MM.1S (cell line): ENCODE data around the gene ZNF581.

Experiments
- DNase-seq: peaks from one replicate; pipeline ENCODE4 v3.0.0-alpha.2; 2015
- H2AFZ ChIP-seq: fragments of 300-600 bp; sonication (generic); 2 replicates; pipeline ENCODE4 v1.6.0; 2016; ENCODE audit warnings: antibody characterized with exemption, low read length
- H3F3A ChIP-seq: fragments of 300-600 bp; sonication (generic); 2 replicates; pipeline ENCODE4 v1.6.1; 2016; ENCODE audit warnings: mild to moderate bottlenecking, antibody characterized with exemption, low read length, moderate library complexity, mixed read lengths; ENCODE audit not compliant: insufficient read depth
- H3K27ac ChIP-seq: fragments of 300-600 bp; sonication (generic); 2 replicates; pipeline ENCODE4 v1.5.1; 2016; ENCODE audit warnings: mild to moderate bottlenecking, low read length
- H3K27me3 ChIP-seq: fragments of 300-600 bp; sonication (generic); replicated peaks from 2 replicates; pipeline ENCODE4 v1.6.0; 2016; ENCODE audit warnings: low read length; ENCODE audit not compliant: insufficient read depth
- H3K36me3 ChIP-seq: fragments of 300-600 bp; sonication (generic); replicated peaks from 2 replicates; pipeline ENCODE4 v1.6.1; 2016; ENCODE audit warnings: mild to moderate bottlenecking, low read length, mixed read lengths; ENCODE audit not compliant: insufficient read depth
- H3K4me1 ChIP-seq: fragments of 300-600 bp; sonication (generic); 2 replicates; pipeline ENCODE4 v1.6.1; 2016; ENCODE audit warnings: low read length, mixed read lengths
- H3K4me2 ChIP-seq: fragments of 300-600 bp; sonication (generic); 2 replicates; pipeline ENCODE4 v1.6.0; 2016; ENCODE audit warnings: low read depth, low read length
- H3K4me3 ChIP-seq: fragments of 300-600 bp; sonication (generic); 2 replicates; pipeline ENCODE4 v1.5.1; 2016; ENCODE audit warnings: low read length, mixed read lengths
- H3K79me2 ChIP-seq: fragments of 300-600 bp; sonication (generic); 2 replicates; pipeline ENCODE4 v1.6.1; 2016; ENCODE audit warnings: mixed run types, low read length, mixed read lengths
- H3K9ac ChIP-seq: fragments of 300-600 bp; sonication (generic); 2 replicates; pipeline ENCODE4 v1.6.1; 2016; ENCODE audit warnings: low read length, mixed read lengths
- H3K9me2 ChIP-seq: fragments of 300-600 bp; sonication (generic); replicated peaks from 2 replicates; pipeline ENCODE4 v1.6.1; 2016; ENCODE audit warnings: mild to moderate bottlenecking, low read length, mixed read lengths; ENCODE audit not compliant: insufficient read depth
- H3K9me3 ChIP-seq: fragments of 300-600 bp; sonication (generic); replicated peaks from 2 replicates; pipeline ENCODE4 v1.6.1; 2016; ENCODE audit warnings: mild to moderate bottlenecking, low read length, mixed read lengths; ENCODE audit not compliant: insufficient read depth
- H4K20me1 ChIP-seq: fragments of 300-600 bp; sonication (generic); 2 replicates; pipeline ENCODE4 v1.6.1; 2016; ENCODE audit warnings: mild to moderate bottlenecking, low read length, moderate library complexity, mixed read lengths; ENCODE audit not compliant: insufficient read depth
- CTCF ChIP-seq: fragments of 300-600 bp; sonication (generic); IDR thresholded peaks from 2 replicates; pipeline ENCODE4 v1.5.1; 2016; ENCODE audit warnings: antibody characterized with exemption, low read length, mixed read lengths
- EZH2 ChIP-seq: fragments of 300-600 bp; sonication (generic); optimal IDR thresholded peaks from 2 replicates; pipeline ENCODE3; 2017; ENCODE audit warnings: low read depth, mild to moderate bottlenecking, antibody characterized with exemption, low read length, mixed read lengths
- EZH2phosphoT487 ChIP-seq: fragments of 300-600 bp; sonication (generic); IDR thresholded peaks from 2 replicates; pipeline ENCODE4 v1.6.1; 2018; ENCODE audit warnings: antibody characterized with exemption, low read length

ZNF581 gene

GRCh38 chr19:55653651-55654322, 10.3 kb downstream of the ZNF581 start:
- TF ChIP-seq EZH2 (no peak), CTCF (peak; percentile 99)
- Histone ChIP-seq H3K4me2 (peak overlapping the region; percentile 44), H3K4me3 (peak overlapping the region; percentile 79), H3K27me3 (no peaks in the 10 kb centered on the region), H3K9me2 (no peaks in the 10 kb centered on the region), H3K9ac (peak overlapping the region; percentile 95), H3F3A (peaks cover 4% of the 10 kb centered on the region; the same call in 1 of the 2 replicates), H3K9me3 (no peaks in the 10 kb centered on the region), H3K36me3 (no peaks in the 10 kb centered on the region), H3K4me1 (peaks cover 20% of the 10 kb centered on the region; the same call in 1 of the 2 replicates), H4K20me1 (peaks cover 30% of the 10 kb centered on the region), H2AFZ (peak overlapping the region; percentile 38), H3K27ac (peak overlapping the region; percentile 87), H3K79me2 (peaks cover 39% of the 10 kb centered on the region)
- DNase-seq, result peak; percentile 99

- Histone ChIP-seq H3K27ac (peak overlapping the region; percentile 87), H4K20me1 (peaks cover 36% of the 10 kb centered on the region), H3K4me2 (peak overlapping the region; percentile 44), H3K27me3 (no peaks in the 10 kb centered on the region), H2AFZ (peak overlapping the region; percentile 67), H3K79me2 (peaks cover 45% of the 10 kb centered on the region), H3F3A (peaks cover 4% of the 10 kb centered on the region; the same call in 1 of the 2 replicates), H3K36me3 (no peaks in the 10 kb centered on the region), H3K9ac (peak overlapping the region; percentile 95), H3K9me2 (no peaks in the 10 kb centered on the region), H3K4me3 (peak overlapping the region; percentile 79), H3K4me1 (peaks cover 20% of the 10 kb centered on the region; the same call in 1 of the 2 replicates), H3K9me3 (no peaks in the 10 kb centered on the region)
- TF ChIP-seq EZH2phosphoT487 (no peak), EZH2 (no peak), CTCF (no peak)
- peak; percentile 100 for DNase-seq
Measured at GRCh38 chr19:55654323-55654867, 10.9 kb downstream of the ZNF581 start.

- H3K4me1 ChIP-seq, result peaks cover 20% of the 10 kb centered on the region; the same call in 1 of the 2 replicates
Measured at GRCh38 chr19:55654868-55655647, 11.6 kb downstream of the ZNF581 start, which contains the start of gene U2AF2. TSS of gene U2AF2 (plus strand) at chr19:55655035. CDS start at chr19:55655105, 70 bp downstream.

More at GRCh38 chr19:55654868-55655647, 11.6 kb downstream of the ZNF581 start, which contains the start of gene U2AF2:
- H4K20me1 ChIP-seq, result peaks cover 41% of the 10 kb centered on the region
- TF ChIP-seq EZH2phosphoT487 (no peak), CTCF (no peak), EZH2 (no peak)
- peak within 1 kb of the TSS; percentile 67 for H2AFZ ChIP-seq
- H3K4me2 ChIP-seq, result peak within 1 kb of the TSS; percentile 99
- peaks cover 4% of the 10 kb centered on the region; the same call in 1 of the 2 replicates for H3F3A ChIP-seq
- DNase-seq, result peak; percentile 92
- no peaks in the 10 kb centered on the region for H3K9me3 ChIP-seq
- H3K4me3 ChIP-seq, result peak within 1 kb of the TSS; percentile 91
- H3K9ac ChIP-seq, result peak within 1 kb of the TSS; percentile 100
- H3K27ac ChIP-seq, result peak within 1 kb of the TSS; percentile 99
- H3K36me3 ChIP-seq, result no peaks in the 10 kb centered on the region
- peaks cover 52% of the 10 kb centered on the region for H3K79me2 ChIP-seq
- no peaks in the 10 kb centered on the region for H3K9me2 ChIP-seq
- H3K27me3 ChIP-seq, result no peaks in the 10 kb centered on the region
